H9 (cell line): ENCODE measurements around the gene ZBTB47. TPM values are rescaled to one million over a fixed set of nuclear protein-coding genes. Genes with fewer than 3 reads are reported as not detected.

Source experiments
- DNase-seq: peaks from one replicate; pipeline ENCODE4 v3.0.0-alpha.2; 2017
- H2AFZ ChIP-seq: one replicate; pipeline ENCODE4 v1.6.1; 2013; ENCODE audit warnings: mild to moderate bottlenecking, low read length, control low read depth, moderate library complexity
- H2AK5ac ChIP-seq: 2 replicates; pipeline ENCODE4 v1.6.1; 2013; ENCODE audit warnings: low read length, control low read depth, mixed read lengths; ENCODE audit not compliant: insufficient read length
- H2BK120ac ChIP-seq: one replicate; pipeline ENCODE4 v1.6.1; 2013; ENCODE audit warnings: low read depth, mild to moderate bottlenecking, low read length, control low read depth, inconsistent platforms; ENCODE audit not compliant: poor library complexity, severe bottlenecking
- H2BK12ac ChIP-seq: 2 replicates; pipeline ENCODE4 v1.6.1; 2013; ENCODE audit warnings: low read length, control low read depth, mixed read lengths, low read depth; ENCODE audit not compliant: insufficient read length
- H2BK15ac ChIP-seq: 2 replicates; pipeline ENCODE4 v1.6.1; 2013; ENCODE audit warnings: low read depth, low read length, control low read depth
- H2BK20ac ChIP-seq: one replicate; pipeline ENCODE4 v1.6.1; 2013; ENCODE audit warnings: low read depth, mild to moderate bottlenecking, low read length, control low read depth, inconsistent platforms; ENCODE audit not compliant: poor library complexity, severe bottlenecking
- H2BK5ac ChIP-seq: 2 replicates; pipeline ENCODE4 v1.6.1; 2013; ENCODE audit warnings: low read length, control low read depth, mixed read lengths; ENCODE audit not compliant: insufficient read length
- H3K14ac ChIP-seq: 2 replicates; pipeline ENCODE4 v1.6.1; 2013; ENCODE audit warnings: low read length, control low read depth; ENCODE audit not compliant: insufficient read depth
- H3K18ac ChIP-seq: 2 replicates; pipeline ENCODE4 v1.6.1; 2013; ENCODE audit warnings: low read depth, mild to moderate bottlenecking, mixed read lengths, low read length, control low read depth; ENCODE audit not compliant: insufficient read length
- H3K23ac ChIP-seq: 2 replicates; pipeline ENCODE4 v1.6.1; 2013; ENCODE audit warnings: low read length, control low read depth, mixed read lengths, low read depth; ENCODE audit not compliant: insufficient read length
- H3K23me2 ChIP-seq: 2 replicates; pipeline ENCODE4 v1.6.1; 2013; ENCODE audit warnings: low read depth, mild to moderate bottlenecking, mixed read lengths, low read length, control low read depth; ENCODE audit not compliant: insufficient read length, poor library complexity, severe bottlenecking
- H3K27ac ChIP-seq: 2 replicates; pipeline ENCODE4 v1.5.1; 2013; ENCODE audit warnings: low read length, control low read depth, mixed read lengths, low read depth; ENCODE audit not compliant: insufficient read length
- H3K27me3 ChIP-seq: 2 replicates; pipeline ENCODE4 v1.6.1; 2013; ENCODE audit warnings: low read length, control low read depth, inconsistent platforms; ENCODE audit not compliant: insufficient read depth
- H3K4ac ChIP-seq: 2 replicates; pipeline ENCODE4 v1.6.1; 2013; ENCODE audit warnings: low read depth, mild to moderate bottlenecking, control low read depth, inconsistent platforms, low read length, moderate library complexity
- H3K4me1 ChIP-seq: 2 replicates; pipeline ENCODE4 v1.6.1; 2013; ENCODE audit warnings: low read length, control low read depth, inconsistent platforms; ENCODE audit not compliant: insufficient read depth
- H3K4me2 ChIP-seq: 2 replicates; pipeline ENCODE4 v1.6.1; 2013; ENCODE audit warnings: low read length, control low read depth, mixed read lengths; ENCODE audit not compliant: insufficient read length, insufficient read depth
- H3K56ac ChIP-seq: 2 replicates; pipeline ENCODE4 v1.6.1; 2013; ENCODE audit warnings: low read depth, mild to moderate bottlenecking, mixed read lengths, low read length, control low read depth; ENCODE audit not compliant: insufficient read length
- H3K79me1 ChIP-seq: 2 replicates; pipeline ENCODE4 v1.6.1; 2013; ENCODE audit warnings: low read depth, mild to moderate bottlenecking, moderate library complexity, low read length, control low read depth, inconsistent platforms; ENCODE audit not compliant: insufficient read depth, poor library complexity, severe bottlenecking
- H3K79me2 ChIP-seq: 2 replicates; pipeline ENCODE4 v1.6.1; 2013; ENCODE audit warnings: low read length, control low read depth, inconsistent platforms; ENCODE audit not compliant: insufficient read depth
- H3K9ac ChIP-seq: 2 replicates; pipeline ENCODE4 v1.6.1; 2013; ENCODE audit warnings: low read length, control low read depth, mixed read lengths; ENCODE audit not compliant: insufficient read length; ENCODE audit errors: extremely low read depth
- H3K9me3 ChIP-seq: one replicate; pipeline ENCODE4 v1.6.1; 2013; ENCODE audit warnings: low read depth, low read length, inconsistent platforms; ENCODE audit not compliant: control insufficient read depth
- H3T11ph ChIP-seq: one replicate; pipeline ENCODE4 v1.6.1; 2013; ENCODE audit warnings: mild to moderate bottlenecking, low read length, control low read depth, inconsistent platforms
- H4K20me1 ChIP-seq: one replicate; pipeline ENCODE4 v1.6.1; 2013; ENCODE audit not compliant: control insufficient read depth, insufficient read length, insufficient read depth
- H4K5ac ChIP-seq: 2 replicates; pipeline ENCODE4 v1.6.1; 2013; ENCODE audit warnings: low read depth, mild to moderate bottlenecking, mixed read lengths, low read length, control low read depth; ENCODE audit not compliant: insufficient read length
- H4K8ac ChIP-seq: replicated peaks from 2 replicates; pipeline ENCODE4 v1.6.1; 2013; ENCODE audit warnings: low read length, control low read depth, mixed read lengths, low read depth; ENCODE audit not compliant: insufficient read length
- H4K91ac ChIP-seq: 2 replicates; pipeline ENCODE4 v1.6.1; 2013; ENCODE audit warnings: low read depth, mild to moderate bottlenecking, moderate library complexity, mixed read lengths, low read length, control low read depth; ENCODE audit not compliant: insufficient read length
- H3K27ac Mint-ChIP-seq, 3 experiments: 2 replicates in 2 of 3; 3 replicates in 1 of 3; pipeline ENCODE4 v1.8.0; 2020 to 2021; ENCODE audit warnings: mixed read lengths in 3 of 3, mild to moderate bottlenecking in 1 of 3, moderate library complexity in 1 of 3
- H3K27me3 Mint-ChIP-seq: 2 replicates; pipeline ENCODE4 v1.8.0; 2021; ENCODE audit warnings: low read depth, mild to moderate bottlenecking, moderate library complexity, mixed read lengths
- H3K36me3 Mint-ChIP-seq, 3 experiments: 2 replicates in 2 of 3; 3 replicates in 1 of 3; pipeline ENCODE4 v1.8.0; 2020 to 2021; ENCODE audit warnings: low read depth in 3 of 3, mixed read lengths in 3 of 3; ENCODE audit not compliant: insufficient read depth in 1 of 3
- H3K4me1 Mint-ChIP-seq, 2 experiments: 2 replicates each; pipeline ENCODE4 v1.8.0; 2020; ENCODE audit warnings: mixed read lengths in 2 of 2
- H3K4me3 Mint-ChIP-seq, 2 experiments: 2 replicates in 1 of 2; 3 replicates in 1 of 2; pipeline ENCODE4 v1.8.0; 2020 to 2021; ENCODE audit warnings: mild to moderate bottlenecking in 2 of 2, mixed read lengths in 2 of 2, moderate library complexity in 1 of 2
- H3K9me3 Mint-ChIP-seq, 2 experiments: 2 replicates in 1 of 2; 3 replicates in 1 of 2; pipeline ENCODE4 v1.8.0; 2020; ENCODE audit warnings: mild to moderate bottlenecking in 2 of 2, mixed read lengths in 2 of 2, moderate library complexity in 1 of 2
- WGBS: extraction: QIAGEN DNeasy Blood & Tissue Kit; methylation state at CpG from one replicate; pipeline ENCODE4 v1.1.7; 2013; ENCODE audit warnings: missing lambda C conversion rate, low lambda C conversion rate, mixed read lengths; ENCODE audit not compliant: insufficient read length; ENCODE audit errors: extremely low coverage; 5-methylcytosine and 5-hydroxymethylcytosine counted together
- total RNA-seq: library from RNA; stranded (reverse); gene quantifications from 2 replicates; pipeline ENCODE4 v1.2.1, GENCODE V29; 2021
- TF ChIP-seq, protein P1 (sequence below): fragments of 200-600 bp; sonication (generic); conservative IDR thresholded peaks from 3 replicates; pipeline ENCODE4 v1.8.0; 2021; ENCODE audit warnings: antibody characterized with exemption, mild to moderate bottlenecking

ZBTB47 gene
- total RNA-seq, 1 experiment from 2014 or later, result 3.6 TPM

DNA sequence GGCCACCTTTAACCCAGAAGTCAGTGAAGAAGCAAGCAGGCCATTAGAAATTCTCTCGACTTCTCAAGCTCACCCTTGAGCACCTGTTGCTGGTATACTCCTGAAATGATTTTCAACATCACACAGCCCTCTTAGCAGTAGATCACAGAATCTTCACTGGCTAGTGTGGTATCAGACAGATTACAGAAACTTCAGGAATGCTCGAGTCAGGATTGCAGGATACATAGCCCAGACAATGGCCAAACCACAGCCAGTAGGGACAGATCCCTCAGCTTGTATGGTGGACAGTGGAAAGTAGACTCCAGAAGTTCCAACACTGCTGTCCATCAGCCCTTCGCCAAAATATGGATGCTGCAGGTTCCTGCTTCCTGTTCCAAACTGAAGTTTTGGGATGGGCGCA is 27.3 kb downstream of the ZBTB47 start:
- H3T11ph ChIP-seq, result no peak overlapping the region
- no peaks in the 10 kb centered on the region for H4K20me1 ChIP-seq
- Mint-ChIP-seq H3K27ac (no peak overlapping the region), H3K4me1 (peaks cover 11 to 12% of the 10 kb centered on the region in 2 experiments), H3K9me3 (peaks cover 6 to 8% of the 10 kb centered on the region in 2 experiments), H3K4me3 (no peak overlapping the region), H3K36me3 (peaks cover 0 to 8% (median 0%) of the 10 kb centered on the region in 3 experiments; a peak in 1 of 7 replicates), H3K27me3 (peaks cover under 1% of the 10 kb centered on the region; the same call in 1 of the 2 replicates)
- H3K9ac ChIP-seq, result no peak overlapping the region
- H3K79me1 ChIP-seq, result no peaks in the 10 kb centered on the region
- H2BK12ac ChIP-seq, result no peak overlapping the region
- H2AK5ac ChIP-seq, result no peak overlapping the region
- peaks cover 5% of the 10 kb centered on the region for H3K9me3 ChIP-seq
- H4K8ac ChIP-seq, result no peak overlapping the region
- TF ChIP-seq, protein P1, sequence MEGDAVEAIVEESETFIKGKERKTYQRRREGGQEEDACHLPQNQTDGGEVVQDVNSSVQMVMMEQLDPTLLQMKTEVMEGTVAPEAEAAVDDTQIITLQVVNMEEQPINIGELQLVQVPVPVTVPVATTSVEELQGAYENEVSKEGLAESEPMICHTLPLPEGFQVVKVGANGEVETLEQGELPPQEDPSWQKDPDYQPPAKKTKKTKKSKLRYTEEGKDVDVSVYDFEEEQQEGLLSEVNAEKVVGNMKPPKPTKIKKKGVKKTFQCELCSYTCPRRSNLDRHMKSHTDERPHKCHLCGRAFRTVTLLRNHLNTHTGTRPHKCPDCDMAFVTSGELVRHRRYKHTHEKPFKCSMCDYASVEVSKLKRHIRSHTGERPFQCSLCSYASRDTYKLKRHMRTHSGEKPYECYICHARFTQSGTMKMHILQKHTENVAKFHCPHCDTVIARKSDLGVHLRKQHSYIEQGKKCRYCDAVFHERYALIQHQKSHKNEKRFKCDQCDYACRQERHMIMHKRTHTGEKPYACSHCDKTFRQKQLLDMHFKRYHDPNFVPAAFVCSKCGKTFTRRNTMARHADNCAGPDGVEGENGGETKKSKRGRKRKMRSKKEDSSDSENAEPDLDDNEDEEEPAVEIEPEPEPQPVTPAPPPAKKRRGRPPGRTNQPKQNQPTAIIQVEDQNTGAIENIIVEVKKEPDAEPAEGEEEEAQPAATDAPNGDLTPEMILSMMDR, result no peak
- no peak overlapping the region for H2BK5ac ChIP-seq
- H2BK15ac ChIP-seq, result no peak overlapping the region
- H4K5ac ChIP-seq, result no peak overlapping the region
- H2AFZ ChIP-seq, result no peak overlapping the region
- H3K23me2 ChIP-seq, result no peaks in the 10 kb centered on the region
- no peak overlapping the region for H2BK120ac ChIP-seq
- no peak overlapping the region for H2BK20ac ChIP-seq
- H4K91ac ChIP-seq, result no peak overlapping the region
- no CpG with 5 or more reads among the region's 4 CpGs for WGBS
- no peak overlapping the region for H3K23ac ChIP-seq
- no peaks in the 10 kb centered on the region for H3K79me2 ChIP-seq
- H3K27ac ChIP-seq, result no peak overlapping the region
- no peaks in the 10 kb centered on the region for H3K4me1 ChIP-seq
- H3K56ac ChIP-seq, result no peak overlapping the region
- H3K4ac ChIP-seq, result no peak overlapping the region
- DNase-seq, result no peak
- no peak overlapping the region for H3K14ac ChIP-seq
- no peak overlapping the region for H3K4me2 ChIP-seq
- H3K27me3 ChIP-seq, result no peaks in the 10 kb centered on the region
- H3K18ac ChIP-seq, result no peak overlapping the region
